HG03432 (cell line): Measurements from ENCODE around the gene DENND1B.
"Not testable (repeated sequence)": the region's sequence is repeated elsewhere in the genome, so short reads cannot be mapped to it uniquely, and the experiment has no call there.

ENCODE experiments used
- ATAC-seq: cut with Tn5 transposase; IDR thresholded peaks from one replicate; pipeline ENCODE4 v1.9.1; 2021; ENCODE audit warnings: mild to moderate bottlenecking, moderate library complexity; ENCODE audit not compliant: unreplicated experiment

Gene DENND1B

DNA sequence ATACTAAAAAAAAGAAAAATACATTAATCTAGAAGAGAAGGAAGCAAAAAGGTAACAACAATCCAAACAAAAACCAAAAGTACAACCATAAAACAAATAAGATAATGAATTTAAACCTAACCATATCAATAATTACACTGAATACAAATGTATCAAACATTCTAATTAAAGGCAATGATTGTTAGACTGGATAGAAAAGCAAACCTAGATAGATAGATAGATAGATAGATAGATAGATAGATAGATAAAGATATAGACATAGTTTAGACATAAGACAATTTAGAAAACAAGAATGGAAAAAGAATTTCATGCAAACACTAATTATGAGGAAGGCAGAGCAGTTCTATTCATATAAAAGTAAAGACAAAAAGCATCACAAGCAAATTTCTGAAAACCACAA is 24.9 kb downstream of the DENND1B start:
- no peak for ATAC-seq

DNA sequence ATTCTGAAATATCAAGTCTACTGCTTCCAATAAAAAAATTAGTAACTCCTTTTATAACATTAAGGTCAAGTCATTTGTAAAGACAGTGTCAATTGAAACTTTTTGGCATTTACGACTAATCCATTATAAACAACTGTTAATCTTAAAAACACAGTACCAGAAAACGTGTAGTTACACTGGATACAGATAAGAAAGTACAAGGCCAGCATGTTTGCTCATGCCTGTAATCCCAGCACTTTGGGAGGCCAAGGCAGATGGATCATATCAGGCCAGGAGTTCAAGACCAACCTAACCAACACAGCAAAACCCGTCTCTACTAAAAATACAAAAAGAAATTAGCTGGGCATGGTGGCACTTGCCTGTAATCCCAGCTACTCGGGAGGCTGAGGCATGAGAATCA is 29.4 kb downstream of the DENND1B start:
- ATAC-seq, result no peak

DNA sequence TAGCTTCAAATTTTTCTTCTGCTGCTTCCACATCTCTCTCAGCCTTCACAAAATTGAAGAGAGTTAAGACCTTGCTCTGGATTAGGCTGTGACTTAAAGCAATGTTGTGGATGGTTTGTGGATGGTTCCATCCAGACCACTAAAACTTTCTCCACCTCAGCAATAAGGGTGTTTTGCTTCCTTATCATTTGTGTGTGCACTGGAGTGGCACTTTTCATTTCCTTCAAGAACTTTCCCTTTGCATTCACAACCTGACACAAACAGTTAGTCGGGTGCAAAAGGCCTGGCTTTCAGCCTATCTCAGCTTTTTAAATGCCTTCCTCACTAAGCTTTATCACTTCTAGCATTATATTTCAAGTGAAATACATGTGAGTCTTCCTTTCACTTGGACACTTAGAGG is 30.3 kb downstream of the DENND1B start:
- no peak for ATAC-seq

DNA sequence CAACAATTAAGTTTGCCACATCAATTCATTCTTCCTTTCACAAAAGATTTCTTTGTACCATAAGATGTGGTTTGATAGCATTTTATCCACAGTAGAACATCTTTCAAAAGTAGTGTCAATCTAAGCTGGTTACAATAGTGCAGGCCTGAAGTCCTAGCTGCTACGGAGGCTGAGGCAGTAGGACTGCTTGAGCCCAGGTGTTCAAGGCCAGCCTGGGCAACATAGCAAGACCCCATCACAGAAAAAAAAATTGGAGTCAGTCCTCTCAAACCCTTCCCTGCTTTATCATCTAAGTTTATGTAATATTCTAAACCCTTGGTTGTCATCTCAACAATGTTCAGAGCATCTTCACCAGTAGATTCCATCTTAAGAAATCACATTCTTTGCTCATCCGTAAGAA is 31.7 kb downstream of the DENND1B start:
- ATAC-seq, result no peak

DNA sequence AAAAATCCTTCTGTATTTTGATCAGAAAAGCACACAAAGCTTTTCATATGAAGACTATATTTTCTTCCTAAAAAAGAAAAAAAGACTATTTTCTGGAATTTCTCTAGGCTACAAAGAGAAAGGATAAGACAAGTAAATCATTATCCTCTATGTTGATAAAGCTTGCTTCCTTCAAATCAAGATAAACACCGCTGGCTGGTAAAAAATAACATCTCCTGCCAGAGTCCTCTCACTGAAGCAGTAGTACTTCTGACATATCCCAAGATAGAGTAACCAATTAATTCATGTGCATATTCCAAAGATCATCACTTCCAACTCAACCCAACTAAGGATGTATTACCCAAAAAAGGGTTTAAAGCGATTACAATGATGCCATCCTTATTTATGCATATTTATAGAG is 34.3 kb downstream of the DENND1B start:
- ATAC-seq, result no peak

DNA sequence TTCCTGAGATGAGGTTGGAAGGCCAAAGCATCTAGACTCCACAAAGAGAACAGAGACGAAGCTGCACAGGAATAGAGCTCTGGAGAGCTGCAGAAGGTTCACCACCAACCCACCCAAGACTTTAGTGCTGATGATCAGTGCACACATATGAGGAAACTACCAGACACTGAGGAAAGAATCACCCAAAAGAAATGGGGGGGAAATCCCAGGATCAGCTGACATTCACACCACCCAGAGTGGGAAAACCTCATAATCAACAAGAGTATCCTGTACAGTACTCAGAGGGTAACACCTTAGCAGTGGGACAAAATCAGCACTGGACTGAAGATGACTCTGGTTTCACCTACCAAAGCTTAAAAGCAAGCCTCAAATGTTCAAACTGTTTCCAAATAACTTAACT is 36.4 kb downstream of the DENND1B start:
- no peak for ATAC-seq

DNA sequence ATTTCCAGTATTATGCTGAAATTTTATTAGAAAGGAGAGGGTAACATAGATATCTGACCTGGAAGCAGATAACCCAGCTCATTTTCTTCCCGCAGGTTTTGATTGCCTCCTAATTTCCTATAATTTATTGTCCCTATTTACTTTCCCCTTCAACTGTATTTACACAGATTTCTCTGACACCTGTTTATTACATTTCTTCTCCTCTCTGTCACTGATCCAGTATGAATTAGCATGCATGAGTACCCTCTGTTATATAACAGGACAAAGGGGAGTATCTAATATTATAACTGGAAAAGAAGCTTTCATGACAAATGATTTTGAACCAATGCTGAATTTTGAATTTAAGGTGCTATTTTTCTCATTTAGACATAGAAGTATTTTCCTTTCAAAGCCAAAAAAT is 37.4 kb downstream of the DENND1B start:
- ATAC-seq, result no peak

DNA sequence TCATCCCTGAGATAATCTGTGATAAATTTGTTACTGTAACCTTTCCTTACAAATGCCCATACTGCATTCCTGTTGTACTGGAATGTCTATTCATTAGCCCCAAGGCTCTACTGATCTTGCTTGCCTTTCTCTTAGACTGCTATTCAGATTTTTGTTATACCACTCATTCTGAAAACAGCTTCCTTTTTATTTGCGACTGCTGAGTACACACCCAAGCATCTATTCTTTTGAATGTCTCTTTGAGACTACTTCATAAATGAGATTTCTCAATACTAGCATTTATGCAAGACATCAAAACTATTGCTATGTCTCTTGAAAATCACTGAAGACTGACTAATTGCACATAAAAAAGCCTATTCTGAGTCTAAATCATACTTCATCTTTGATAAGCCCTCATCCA is 38.6 kb downstream of the DENND1B start:
- no peak for ATAC-seq

DNA sequence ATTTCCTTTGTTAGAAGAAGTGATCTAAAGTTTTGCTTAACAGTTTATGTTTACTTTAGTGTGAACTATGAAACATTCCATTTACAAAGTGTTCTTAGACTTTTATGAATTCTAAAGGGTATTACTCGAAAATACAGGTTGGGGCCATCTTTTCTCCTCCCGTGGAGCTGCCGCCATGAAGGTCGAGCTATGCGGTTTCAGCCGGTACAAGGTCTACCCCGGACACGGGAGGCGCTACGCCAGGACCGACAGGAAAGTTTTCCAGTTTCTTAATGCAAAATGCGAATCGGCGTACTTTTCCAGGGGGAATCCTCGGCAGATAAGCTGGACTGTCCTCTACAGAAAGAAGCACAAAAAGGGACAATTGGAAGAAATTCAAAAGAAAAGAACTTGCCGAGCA is 39.8 kb downstream of the DENND1B start:
- ATAC-seq, result no peak

DNA sequence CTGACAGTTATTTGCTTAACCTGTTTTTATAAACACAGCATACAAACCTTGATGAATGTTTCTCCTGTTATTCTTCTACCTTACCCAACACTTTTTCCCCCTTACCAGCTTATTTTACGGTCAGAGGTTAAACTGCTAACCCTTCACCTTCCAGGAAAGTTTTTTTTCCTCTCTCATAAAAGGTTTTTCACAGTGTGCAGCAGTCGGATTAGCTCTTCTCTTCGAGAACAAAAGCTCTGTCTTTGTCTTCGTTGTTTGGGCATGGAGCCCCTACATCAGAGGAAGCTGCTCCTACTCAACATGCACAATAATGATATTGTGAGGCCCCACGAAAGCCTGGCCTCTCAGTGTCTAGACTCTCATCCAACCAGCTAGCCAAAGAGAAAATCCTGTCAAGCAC is 42.0 kb downstream of the DENND1B start:
- ATAC-seq, result no peak

DNA sequence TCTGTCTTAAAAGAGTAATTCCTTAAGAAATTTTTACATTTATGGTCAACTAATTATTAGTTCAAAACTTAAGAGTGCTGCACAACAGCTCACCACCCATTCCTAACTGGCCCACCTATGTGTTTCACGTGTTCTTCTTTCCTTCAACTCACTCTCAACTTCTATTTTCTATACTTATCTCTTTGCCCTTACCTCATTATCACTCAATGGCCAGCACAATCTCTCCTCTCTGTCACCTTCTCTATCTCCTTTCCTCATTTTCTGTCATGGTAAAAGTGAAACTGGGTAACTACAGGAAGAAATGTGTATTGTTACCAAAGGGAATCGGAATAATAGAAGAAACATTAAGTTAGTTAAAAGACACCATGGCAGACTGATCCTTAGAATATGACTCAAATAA is 43.1 kb downstream of the DENND1B start:
- ATAC-seq, result no peak

DNA sequence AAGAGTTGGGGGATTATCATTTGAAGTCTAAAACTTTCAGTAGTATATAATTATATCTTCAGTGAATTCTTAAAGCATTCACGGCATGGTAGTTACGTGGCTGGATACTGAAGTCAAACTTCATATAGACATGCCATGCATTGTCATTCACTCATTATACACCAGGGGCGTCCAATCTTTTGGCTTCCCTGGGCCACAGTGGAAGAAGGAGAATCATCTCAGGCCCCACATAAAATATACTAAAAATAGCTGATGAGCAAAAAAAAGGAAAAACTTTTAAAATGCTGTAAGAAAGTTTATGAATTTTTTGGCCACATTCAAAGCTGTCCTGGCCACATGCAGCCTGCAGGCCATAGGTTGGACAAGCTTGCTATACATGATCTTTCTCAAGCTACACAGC is 43.8 kb downstream of the DENND1B start:
- ATAC-seq, result no peak

DNA sequence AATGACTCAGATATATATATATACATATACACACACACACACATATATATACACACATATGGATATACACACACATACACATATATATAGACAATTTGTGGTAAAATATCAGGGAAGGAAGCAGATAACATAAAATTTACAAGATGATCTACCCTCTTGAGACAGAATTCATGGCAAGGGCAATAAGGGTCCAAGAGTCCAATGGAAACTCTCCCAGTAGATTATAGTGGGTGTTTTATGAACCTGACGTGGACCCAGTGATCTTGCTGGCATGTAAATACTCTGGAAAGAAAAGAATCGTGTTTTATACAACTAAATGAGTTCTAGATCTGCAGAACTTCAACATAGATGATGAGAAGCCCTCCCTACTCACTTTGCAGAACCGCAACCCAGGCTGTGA is 49.3 kb downstream of the DENND1B start:
- no peak for ATAC-seq

DNA sequence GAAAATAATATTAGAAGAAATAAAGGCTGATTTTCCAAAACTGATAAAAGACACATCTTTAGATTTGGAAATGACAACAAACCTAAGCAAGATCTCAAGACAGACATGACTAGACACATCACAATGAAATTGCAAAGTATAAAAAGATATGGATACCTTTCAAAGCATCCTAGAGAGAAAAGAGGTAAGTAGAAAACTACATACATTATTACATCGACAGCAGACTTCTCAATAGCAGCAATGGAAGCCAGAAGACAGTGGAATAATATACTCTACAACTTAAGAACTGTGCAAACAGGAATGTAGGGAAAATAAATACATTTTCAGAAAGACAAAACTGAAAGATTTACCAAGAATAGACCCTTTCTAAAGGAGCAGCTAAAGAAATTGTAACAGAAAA is 50.2 kb downstream of the DENND1B start:
- no peak for ATAC-seq

DNA sequence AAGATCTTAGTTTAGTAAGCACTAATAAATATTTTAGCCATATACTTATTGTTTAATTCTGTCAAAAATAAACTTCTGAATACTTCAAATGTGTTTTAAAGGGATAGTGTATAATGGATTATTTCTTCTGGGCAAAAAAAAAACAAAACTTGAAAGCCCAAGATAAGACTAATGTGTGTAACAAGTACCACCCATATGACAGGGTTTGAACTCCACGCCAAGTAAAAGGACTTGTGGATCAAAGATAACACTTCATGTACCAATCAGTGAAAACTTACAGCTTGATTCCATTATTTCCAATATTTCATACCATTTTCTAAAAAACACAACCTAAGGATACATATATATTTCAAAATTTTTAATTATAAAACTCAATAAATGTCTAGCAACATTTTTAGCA is 59.5 kb downstream of the DENND1B start:
- no peak for ATAC-seq

DNA sequence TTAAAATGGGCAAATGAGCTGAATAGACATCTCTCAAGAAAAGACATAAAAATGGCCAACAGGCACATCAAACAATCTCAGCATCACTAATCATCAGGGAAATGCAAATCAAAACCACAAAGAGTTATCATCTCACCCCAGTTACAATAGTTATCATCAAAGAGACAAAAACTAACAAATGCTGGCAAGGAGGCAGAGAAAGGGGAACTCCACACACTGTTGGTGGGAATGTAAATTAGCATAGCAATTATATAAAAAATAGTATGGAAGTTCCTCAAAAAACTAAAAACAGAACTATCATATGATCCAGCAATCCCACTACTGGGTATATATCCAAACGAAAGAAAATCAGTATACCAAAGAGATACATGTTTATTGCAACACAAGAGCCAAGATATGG is 68.7 kb downstream of the DENND1B start:
- no peak for ATAC-seq

DNA sequence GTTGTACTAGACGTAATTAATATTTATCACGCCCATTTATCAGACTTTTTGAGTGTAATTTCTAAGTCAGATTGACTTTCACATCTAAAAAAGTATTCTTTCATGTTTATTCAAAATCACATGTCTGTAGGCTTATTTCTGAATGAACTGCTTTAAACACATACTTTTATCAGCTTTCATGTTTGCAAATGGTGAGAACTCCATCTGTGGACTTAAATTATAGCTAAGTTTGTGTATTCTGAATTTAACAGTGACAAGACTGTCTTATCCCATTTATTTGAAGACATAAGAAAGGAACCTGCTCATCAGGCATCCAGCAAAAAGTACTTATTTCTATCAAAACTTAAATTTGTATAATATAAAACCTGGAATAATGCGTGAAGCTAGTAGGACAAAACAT is 69.3 kb downstream of the DENND1B start:
- ATAC-seq, result no peak

DNA sequence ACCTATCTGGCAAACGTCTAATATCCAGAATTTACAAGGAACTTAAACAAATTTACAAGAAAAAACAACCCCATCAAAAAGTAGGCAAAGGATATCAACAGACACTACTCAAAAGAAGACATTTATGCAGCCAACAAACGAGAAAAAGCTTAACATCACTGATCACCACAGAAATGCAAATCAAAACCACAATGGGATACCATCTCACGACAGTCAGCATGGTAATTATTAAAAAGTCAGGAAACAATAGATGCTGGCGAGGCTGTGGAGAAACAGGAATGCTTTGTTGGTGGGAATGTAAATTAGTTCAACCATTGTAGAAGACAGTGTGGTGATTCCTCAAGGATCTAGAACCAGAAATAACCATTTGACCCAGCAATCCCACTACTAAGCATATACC is 74.6 kb downstream of the DENND1B start:
- ATAC-seq, result not testable (repeated sequence)

DNA sequence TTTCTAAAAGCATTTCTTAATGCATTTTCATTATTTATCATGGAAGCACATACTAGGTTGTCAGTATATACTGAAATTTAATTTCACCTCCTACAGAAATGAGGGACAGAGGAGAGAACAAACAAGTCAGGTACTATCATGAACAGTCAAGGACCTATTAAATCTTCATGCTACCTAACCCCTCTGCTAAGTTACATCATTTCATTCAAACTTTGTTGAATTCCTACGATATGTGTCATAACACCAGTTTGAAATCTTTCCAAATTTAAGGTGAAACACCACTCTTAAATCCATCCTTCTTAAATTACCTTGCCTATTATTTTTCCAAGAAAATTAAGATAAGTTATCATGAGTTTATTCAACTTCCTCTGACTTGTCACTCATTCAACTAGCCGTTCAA is 78.9 kb downstream of the DENND1B start:
- ATAC-seq, result no peak

DNA sequence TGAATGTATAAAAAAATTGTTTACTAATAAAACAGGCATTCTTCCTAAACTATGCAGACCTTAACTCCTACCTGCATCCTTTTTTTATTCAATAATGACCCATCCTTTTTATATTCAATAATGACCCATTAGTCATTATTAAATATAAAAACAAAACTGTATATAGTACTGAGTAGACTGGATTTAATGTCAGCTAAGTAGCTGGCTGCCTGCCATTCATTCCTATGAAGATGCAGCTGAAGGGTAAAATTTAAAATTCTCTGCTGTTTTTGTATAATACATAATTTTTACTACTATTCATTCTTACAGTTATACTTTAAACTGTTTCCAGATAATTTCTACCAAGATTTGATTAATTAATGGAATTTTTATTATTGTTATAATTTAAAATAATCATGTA is 79.3 kb downstream of the DENND1B start:
- ATAC-seq, result no peak

DNA sequence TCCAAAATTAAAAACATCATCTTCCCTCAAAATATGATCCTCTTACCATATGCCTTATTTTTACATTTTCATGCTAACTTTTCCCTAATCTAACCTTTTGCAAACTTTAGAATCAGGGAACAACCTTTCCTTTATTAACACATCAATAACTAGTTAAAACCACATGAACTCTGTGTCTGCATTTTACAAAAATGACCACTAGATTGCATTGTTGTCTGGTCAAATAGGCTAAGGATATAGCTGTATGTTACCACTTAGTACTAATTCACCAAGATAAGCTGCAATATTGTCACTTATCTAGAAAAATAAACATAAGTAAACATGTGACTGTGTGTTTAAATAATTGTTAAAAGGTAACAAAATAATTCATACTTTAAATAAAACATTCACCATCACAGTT is 82.3 kb downstream of the DENND1B start:
- ATAC-seq, result no peak

DNA sequence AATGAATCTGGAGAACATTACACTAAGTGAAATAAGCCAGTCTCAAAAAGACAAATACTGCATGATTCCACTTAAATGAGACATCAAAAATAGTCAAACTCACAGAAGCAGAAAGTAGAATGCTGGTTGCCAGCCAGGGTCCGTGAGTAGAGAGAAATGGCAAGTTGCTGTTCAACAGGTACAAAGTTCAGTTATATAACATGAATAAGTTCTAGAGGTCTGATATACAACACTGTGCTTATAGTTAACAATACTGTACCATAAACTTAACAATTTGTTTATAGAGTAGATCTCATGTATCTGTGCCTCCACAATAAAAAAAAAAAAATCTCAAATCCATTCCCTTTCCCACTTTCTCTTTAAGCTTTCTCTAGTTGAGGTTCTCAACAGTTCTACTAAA is 83.5 kb downstream of the DENND1B start:
- ATAC-seq, result no peak

DNA sequence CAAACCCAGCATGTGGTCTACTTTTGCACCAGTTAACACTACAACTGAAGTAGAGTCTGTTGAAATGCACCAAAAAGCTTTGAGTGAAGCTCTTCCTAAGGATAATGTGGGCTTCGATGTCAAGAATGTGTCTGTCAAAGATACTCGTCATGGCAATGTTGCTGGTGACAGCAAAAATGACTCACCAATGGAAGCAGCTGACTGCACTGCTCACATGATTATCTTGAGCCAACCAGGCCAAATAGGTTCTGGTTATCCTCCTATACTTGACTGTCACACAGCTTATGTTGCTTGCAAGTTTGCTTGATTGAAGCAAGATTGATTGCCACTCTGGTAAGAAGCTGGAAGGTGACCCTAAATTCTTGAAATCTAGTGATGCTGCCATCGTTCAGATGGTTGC is 85.2 kb downstream of the DENND1B start:
- no peak for ATAC-seq

DNA sequence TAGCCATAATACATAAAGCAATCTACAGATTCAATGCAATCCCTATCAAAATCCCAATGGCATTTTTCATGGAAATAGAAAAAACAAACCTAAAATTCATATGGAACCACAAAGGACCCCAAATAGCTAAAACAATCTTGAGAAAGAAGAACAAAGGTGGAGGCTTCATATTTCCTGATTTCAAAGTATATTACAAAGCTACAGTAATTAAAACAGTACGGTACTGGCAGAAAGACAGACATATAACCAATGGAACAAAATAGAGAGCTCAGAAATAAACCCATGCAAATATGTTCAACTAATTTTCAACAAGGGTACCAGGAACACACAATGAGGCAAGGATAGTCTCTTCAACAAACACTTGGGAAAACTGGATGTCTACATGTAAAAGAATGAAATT is 87.0 kb downstream of the DENND1B start:
- no peak for ATAC-seq
